Activated B cell treated with CpG ODN at 0.5 μM for 24 hours (primary cell): Measurements from ENCODE around the gene SESN2. TPM values are rescaled to one million over a fixed set of nuclear protein-coding genes. Genes with fewer than 3 reads are reported as not detected.

ENCODE experiments used
- ATAC-seq: fragments of 200-7000 bp; cut with Tn5 transposase; one replicate; pipeline ENCODE4 v1.10.0; 2021; ENCODE audit warnings: low read depth, mild to moderate bottlenecking, moderate library complexity
- CTCF ChIA-PET: fragments of 350-600 bp; sonication (Branson Sonifier 250); formaldehyde crosslinking; loops from one replicate; lab custom pipeline; 2021; ENCODE audit warnings: antibody characterized with exemption; lab: Charles Lee
- POLR2A ChIA-PET: fragments of 350-600 bp; sonication (Branson Sonifier 250); formaldehyde crosslinking; loops from one replicate; lab custom pipeline; 2021; ENCODE audit warnings: antibody characterized with exemption; lab: Charles Lee
- DNase-seq: peaks from one replicate; pipeline ENCODE4 v3.0.0; 2022
- H3K27ac Mint-ChIP-seq: one replicate; pipeline ENCODE4 v1.8.0; 2020; ENCODE audit warnings: mixed read lengths
- H3K27me3 Mint-ChIP-seq: one replicate; pipeline ENCODE4 v1.8.0; 2021; ENCODE audit warnings: mixed read lengths
- H3K36me3 Mint-ChIP-seq: one replicate; pipeline ENCODE4 v1.8.0; 2021; ENCODE audit warnings: low read depth, mixed read lengths
- H3K4me1 Mint-ChIP-seq: one replicate; pipeline ENCODE4 v1.8.0; 2021; ENCODE audit warnings: mixed read lengths
- H3K4me3 Mint-ChIP-seq: one replicate; pipeline ENCODE4 v1.8.0; 2020; ENCODE audit warnings: mild to moderate bottlenecking, mixed read lengths
- H3K9me3 Mint-ChIP-seq: one replicate; pipeline ENCODE4 v1.8.0; 2020; ENCODE audit warnings: mixed read lengths
- intact Hi-C: fragments of 100-400 bp; cut with micrococcal nuclease; formaldehyde crosslinking; loops from one replicate; pipeline ENCODE4 v1.15.1; 2024
- total RNA-seq: library from RNA; stranded (reverse); gene quantifications from 2 replicates; pipeline ENCODE4 v1.2.3, GENCODE V29; 2022
- TF ChIP-seq, protein P1 (sequence below): fragments of 200-600 bp; IDR thresholded peaks from one replicate; pipeline ENCODE4 v1.8.0; 2022; ENCODE audit warnings: antibody characterized with exemption, mild to moderate bottlenecking

Gene SESN2
- total RNA-seq, 1 donor from 2014 or later: 19.8 TPM

DNA sequence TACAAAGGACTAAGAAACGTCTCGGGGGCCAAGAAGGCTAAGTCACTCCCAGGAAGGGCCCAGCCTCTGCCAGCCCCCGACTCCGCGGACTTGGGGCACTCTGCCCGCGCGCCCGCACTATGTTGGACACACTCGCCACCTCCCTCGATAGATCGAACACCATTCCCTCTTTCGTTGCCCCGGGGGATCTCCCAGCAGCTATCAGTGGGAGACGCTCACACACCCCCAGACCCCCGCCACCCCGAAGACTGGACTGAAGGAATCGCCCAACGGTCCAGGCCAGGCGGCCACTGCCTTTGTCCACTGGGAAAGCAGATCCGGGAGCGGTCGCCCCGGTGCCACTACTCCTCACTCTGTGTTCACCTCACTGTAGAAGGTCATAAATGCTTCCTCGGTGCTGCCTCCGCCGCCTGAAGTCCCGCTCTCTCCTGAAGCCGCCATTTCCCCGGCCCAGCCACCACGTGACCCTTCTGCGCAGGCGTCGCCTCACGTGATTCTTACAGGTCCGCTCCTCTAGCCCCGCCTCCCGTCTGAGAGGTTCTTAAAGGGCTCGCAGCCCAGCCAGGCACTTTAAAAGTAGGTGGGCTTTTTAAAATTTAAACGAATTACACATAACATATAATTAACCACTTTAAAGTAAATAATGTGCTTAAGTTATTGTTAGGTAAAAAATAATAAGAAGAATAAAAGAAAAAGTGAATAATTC lies 26.6 kb upstream of the SESN2 start, which contains the start of gene DNAJC8:
Gene DNAJC8 (minus strand): TSS at position 472 of the 706 bp plus-strand sequence. CDS start 31 bp downstream, at position 441.
- no peaks in the 10 kb centered on the region for H3K9me3 Mint-ChIP-seq
- H3K4me1 Mint-ChIP-seq: peaks cover 34% of the 10 kb centered on the region
- H3K4me3 Mint-ChIP-seq: peak within 1 kb of the TSS; percentile 100

DNA sequence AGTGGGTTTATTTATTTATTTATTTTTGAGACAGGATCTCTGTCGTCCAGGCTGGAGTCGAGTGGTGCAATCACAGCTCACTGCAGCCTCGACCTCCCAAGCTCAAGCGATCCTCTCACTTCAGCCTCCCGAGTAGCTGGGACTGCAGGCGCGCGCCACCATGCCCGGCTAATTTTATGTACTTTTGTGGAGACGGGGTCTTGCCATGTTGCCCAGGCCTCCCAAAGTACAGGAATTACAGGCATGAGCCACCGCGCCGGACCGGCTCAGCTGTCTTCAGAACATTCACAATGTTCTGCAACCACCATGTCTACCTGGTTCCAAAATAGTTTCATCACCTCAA lies 26.1 kb upstream of the SESN2 start:
- intact Hi-C loops: loop anchor here (2.0 kb wide), 1 partner anchor 14 kb away; no protein-coding TSS in a partner anchor
- ChIA-PET CTCF (no interaction called here), POLR2A (interaction anchor here (0.5 to 7.9 kb wide), 3 partner anchors 14 to 37 kb away, joined by 3 to 171 read pairs (median 4); partner anchors contain the start of gene SESN2)
- H3K36me3 Mint-ChIP-seq: peaks cover 20% of the 10 kb centered on the region
- H3K27ac Mint-ChIP-seq: peak overlapping the region; percentile 56
- H3K9me3 Mint-ChIP-seq: no peaks in the 10 kb centered on the region
- DNase-seq (no peak), ATAC-seq (no peak)
- H3K4me3 Mint-ChIP-seq: peak overlapping the region; percentile 100
- no peaks in the 10 kb centered on the region for H3K27me3 Mint-ChIP-seq
- peaks cover 34% of the 10 kb centered on the region for H3K4me1 Mint-ChIP-seq
- TF ChIP-seq, protein P1, sequence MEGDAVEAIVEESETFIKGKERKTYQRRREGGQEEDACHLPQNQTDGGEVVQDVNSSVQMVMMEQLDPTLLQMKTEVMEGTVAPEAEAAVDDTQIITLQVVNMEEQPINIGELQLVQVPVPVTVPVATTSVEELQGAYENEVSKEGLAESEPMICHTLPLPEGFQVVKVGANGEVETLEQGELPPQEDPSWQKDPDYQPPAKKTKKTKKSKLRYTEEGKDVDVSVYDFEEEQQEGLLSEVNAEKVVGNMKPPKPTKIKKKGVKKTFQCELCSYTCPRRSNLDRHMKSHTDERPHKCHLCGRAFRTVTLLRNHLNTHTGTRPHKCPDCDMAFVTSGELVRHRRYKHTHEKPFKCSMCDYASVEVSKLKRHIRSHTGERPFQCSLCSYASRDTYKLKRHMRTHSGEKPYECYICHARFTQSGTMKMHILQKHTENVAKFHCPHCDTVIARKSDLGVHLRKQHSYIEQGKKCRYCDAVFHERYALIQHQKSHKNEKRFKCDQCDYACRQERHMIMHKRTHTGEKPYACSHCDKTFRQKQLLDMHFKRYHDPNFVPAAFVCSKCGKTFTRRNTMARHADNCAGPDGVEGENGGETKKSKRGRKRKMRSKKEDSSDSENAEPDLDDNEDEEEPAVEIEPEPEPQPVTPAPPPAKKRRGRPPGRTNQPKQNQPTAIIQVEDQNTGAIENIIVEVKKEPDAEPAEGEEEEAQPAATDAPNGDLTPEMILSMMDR: no peak

More for the DNA sequence above, 26.6 kb upstream of the SESN2 start, which contains the start of gene DNAJC8:
- H3K27ac Mint-ChIP-seq: peak within 1 kb of the TSS; percentile 98
- ATAC-seq (peak; percentile 56), DNase-seq (peak; percentile 87)
- POLR2A ChIA-PET: interaction anchor here (0.6 to 7.9 kb wide), 4 partner anchors 14 to 144 kb away, joined by 3 to 171 read pairs (median 4); partner anchors contain the start of gene SESN2
- intact Hi-C loops: loop anchor here (1.0 to 2.0 kb wide), 3 partner anchors 14 to 97 kb away; partner anchors contain the start of genes MED18 and SESN2
- peaks cover 25% of the 10 kb centered on the region for H3K36me3 Mint-ChIP-seq
- H3K27me3 Mint-ChIP-seq: no peaks in the 10 kb centered on the region
- CTCF ChIA-PET: interaction anchor here (0.8 kb wide), 1 partner anchor 15 kb away, joined by 3 read pairs; no protein-coding TSS in a partner anchor
- TF ChIP-seq, protein P1: no peak

DNA sequence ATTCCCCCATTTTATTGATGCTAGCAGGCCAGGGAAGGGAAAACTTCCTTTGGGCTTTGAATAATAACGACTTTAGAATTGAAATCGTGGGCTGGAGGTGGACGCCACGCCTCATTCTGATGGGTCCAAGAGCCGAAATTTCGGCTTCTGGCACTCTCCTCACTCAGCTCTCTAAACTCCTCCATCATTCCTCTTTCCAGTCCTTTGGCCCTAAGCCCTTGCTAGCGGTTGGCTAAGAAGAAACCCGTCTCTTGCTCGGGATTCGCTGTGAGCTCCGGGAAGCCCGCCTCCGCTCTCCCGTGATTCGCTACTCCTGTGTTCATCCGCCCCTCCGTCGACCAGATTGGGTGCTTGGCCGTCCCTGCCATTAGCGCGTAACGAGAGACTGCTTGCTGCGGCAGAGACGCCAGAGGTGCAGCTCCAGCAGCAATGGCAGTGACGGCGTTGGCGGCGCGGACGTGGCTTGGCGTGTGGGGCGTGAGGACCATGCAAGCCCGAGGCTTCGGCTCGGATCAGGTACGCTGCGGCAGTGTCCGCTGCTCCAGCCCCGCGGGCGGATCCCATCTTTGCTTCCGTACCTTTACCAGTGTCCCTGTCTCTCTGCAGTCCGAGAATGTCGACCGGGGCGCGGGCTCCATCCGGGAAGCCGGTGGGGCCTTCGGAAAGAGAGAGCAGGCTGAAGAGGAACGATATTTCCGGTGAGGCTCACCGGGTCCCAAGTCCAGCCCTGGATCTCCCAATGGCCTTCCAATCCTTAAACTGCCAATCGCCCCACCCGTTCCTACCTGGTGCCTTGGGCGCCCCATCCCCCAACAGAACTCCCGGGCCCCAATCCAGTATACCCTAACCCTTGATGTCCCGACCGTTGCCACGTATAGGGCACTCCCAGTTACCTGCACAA lies 23.3 kb upstream of the SESN2 start, which contains the start of gene ATP5IF1:
Gene ATP5IF1 (plus strand): TSS at position 370 of the 901 bp plus-strand sequence. CDS start 60 bp downstream, at position 430.
- Mint-ChIP-seq H3K9me3 (no peaks in the 10 kb centered on the region), H3K36me3 (peaks cover 15% of the 10 kb centered on the region), H3K4me1 (peaks cover 27% of the 10 kb centered on the region), H3K27ac (no peak within 1 kb of the TSS), H3K4me3 (no peak within 1 kb of the TSS), H3K27me3 (no peaks in the 10 kb centered on the region)
- DNase-seq: peak; percentile 82
- intact Hi-C loops: loop anchor here (1.0 to 5.0 kb wide), 2 partner anchors 11 to 979 kb away; no protein-coding TSS in a partner anchor
- CTCF ChIA-PET: interaction anchor here (1.0 to 2.2 kb wide), 5 partner anchors 11 to 145 kb away, joined by 3 to 14 read pairs (median 4); no protein-coding TSS in a partner anchor
- TF ChIP-seq, protein P1: no peak
- POLR2A ChIA-PET: interaction anchor here (0.5 to 7.9 kb wide), 19 partner anchors 11 to 888 kb away, joined by 3 to 171 read pairs (median 3); partner anchors contain the start of genes EYA3, MED18, PHACTR4 and PPP1R8
- ATAC-seq: peak; percentile 95

- peaks cover 15% of the 10 kb centered on the region for H3K36me3 Mint-ChIP-seq
- ChIA-PET POLR2A (interaction anchor here (0.7 to 7.9 kb wide), 10 partner anchors 10 to 412 kb away, joined by 3 to 171 read pairs (median 8); partner anchors contain the start of genes EYA3, MED18, PHACTR4 and RCC1), CTCF (interaction anchor here (1.0 to 1.1 kb wide), 2 partner anchors 11 to 28 kb away, joined by 3 to 4 read pairs; no protein-coding TSS in a partner anchor)
- DNase-seq (no peak), ATAC-seq (no peak)
- TF ChIP-seq, protein P1: no peak
- peaks cover 23% of the 10 kb centered on the region for H3K4me1 Mint-ChIP-seq
- no peaks in the 10 kb centered on the region for H3K9me3 Mint-ChIP-seq
- no peak overlapping the region for H3K4me3 Mint-ChIP-seq
- H3K27ac Mint-ChIP-seq: no peak overlapping the region
- intact Hi-C loops: loop anchor here (1.0 to 5.0 kb wide), 2 partner anchors 11 to 979 kb away; no protein-coding TSS in a partner anchor
- no peaks in the 10 kb centered on the region for H3K27me3 Mint-ChIP-seq
Measured at GRCh38 chr1:28236656-28237322, 22.5 kb upstream of the SESN2 start.
